Measurements from ENCODE around the gene IRX5. TPM values are rescaled to one million over a fixed set of nuclear protein-coding genes. Genes with fewer than 3 reads are reported as not detected.

IRX5 gene
- polyA plus RNA-seq, 3 donors: 0.15 TPM; not detected in 2

GRCh38 chr16:54921206-54921824, 9.3 kb upstream of the IRX5 start:
- no peaks in the 10 kb centered on the region for H3K4me1 Mint-ChIP-seq
- no peaks in the 10 kb centered on the region for H3K9me3 ChIP-seq (replicated peaks in 1 of 2; ENCODE audit: control insufficient read depth in 1 of 2, insufficient read depth in 1 of 2, low read length in 2 of 2)
- H3K4me3 ChIP-seq (replicated peaks in 1 of 3; ENCODE audit: low read depth in 2 of 3, low read length in 3 of 3): no peak overlapping the region
- TF ChIP-seq CTCF (IDR thresholded peaks at IDR 0.05): no peak
- no peak overlapping the region for H3K27ac ChIP-seq (ENCODE audit: low read depth in 1 of 2, low read length in 2 of 2)
- H3K4me1 ChIP-seq (ENCODE audit: control insufficient read depth in 1 of 2, insufficient read depth in 2 of 2, low read length in 2 of 2): no peaks in the 10 kb centered on the region
- H3K27ac Mint-ChIP-seq: no peak overlapping the region
- H3K4me3 Mint-ChIP-seq: peak overlapping the region in 1 of 2 donors; percentile 9
- H3K9ac ChIP-seq (ENCODE audit: insufficient read depth, low read length, poor library complexity, severe bottlenecking): no peak overlapping the region
- no peak for DNase-seq
- H3K36me3 Mint-ChIP-seq: peaks cover 0 to 2% of the 10 kb centered on the region in 2 donors
- H2AFZ ChIP-seq (ENCODE audit: insufficient read depth, low read depth, low read length, poor library complexity, severe bottlenecking): no peak overlapping the region
- peaks cover 32 to 41% of the 10 kb centered on the region in 2 donors for H3K27me3 ChIP-seq (ENCODE audit: control insufficient read depth in 2 of 2, insufficient read depth in 2 of 2, low read length in 2 of 2)
- H3K9me3 Mint-ChIP-seq: no peaks in the 10 kb centered on the region
- peaks cover 19 to 24% (median 20%) of the 10 kb centered on the region in 3 donors for H3K27me3 Mint-ChIP-seq (ENCODE audit: low read depth in 3 of 3)
- H3K79me2 ChIP-seq (ENCODE audit: insufficient read depth, low read length): no peaks in the 10 kb centered on the region
- WGBS (ENCODE audit: insufficient coverage): no CpG with 5 or more reads among the region's 3 CpGs
- no peaks in the 10 kb centered on the region for H3K36me3 ChIP-seq (replicated peaks in 1 of 2; ENCODE audit: control insufficient read depth in 1 of 2, insufficient read depth in 2 of 2, low read length in 2 of 2)
- intact Hi-C loops (cut with micrococcal nuclease): no loop called here
- no peaks in the 10 kb centered on the region for H4K20me1 ChIP-seq (ENCODE audit: insufficient read depth, low read length)
- H3K4me2 ChIP-seq (replicated peaks; ENCODE audit: extremely low read depth, low read length, poor library complexity, severe bottlenecking): no peak overlapping the region

GRCh38 chr16:54923055-54923473, 7.6 kb upstream of the IRX5 start:
- Mint-ChIP-seq H3K36me3 (peaks cover 8 to 12% of the 10 kb centered on the region in 2 donors), H3K4me3 (no peak overlapping the region), H3K27me3 (ENCODE audit: low read depth in 3 of 3) (peaks cover 37 to 38% (median 37%) of the 10 kb centered on the region in 3 donors), H3K4me1 (peaks cover 8% of the 10 kb centered on the region), H3K9me3 (peaks cover 0 to 14% (median 2%) of the 10 kb centered on the region in 7 donors), H3K27ac (no peak overlapping the region)
- Histone ChIP-seq H3K27ac (ENCODE audit: low read depth in 1 of 2, low read length in 2 of 2) (no peak overlapping the region), H3K4me1 (ENCODE audit: control insufficient read depth in 1 of 2, insufficient read depth in 2 of 2, low read length in 2 of 2) (peaks cover 5 to 7% of the 10 kb centered on the region in 2 donors), H3K27me3 (ENCODE audit: control insufficient read depth in 2 of 2, insufficient read depth in 2 of 2, low read length in 2 of 2) (peaks cover 50 to 58% of the 10 kb centered on the region in 2 donors), H3K4me2 (replicated peaks; ENCODE audit: extremely low read depth, low read length, poor library complexity, severe bottlenecking) (no peak overlapping the region), H3K79me2 (ENCODE audit: insufficient read depth, low read length) (no peaks in the 10 kb centered on the region), H2AFZ (ENCODE audit: insufficient read depth, low read depth, low read length, poor library complexity, severe bottlenecking) (no peak overlapping the region), H3K9me3 (replicated peaks in 1 of 2; ENCODE audit: control insufficient read depth in 1 of 2, insufficient read depth in 1 of 2, low read length in 2 of 2) (no peaks in the 10 kb centered on the region), H3K4me3 (replicated peaks in 1 of 3; ENCODE audit: low read depth in 2 of 3, low read length in 3 of 3) (no peak overlapping the region), H3K36me3 (replicated peaks in 1 of 2; ENCODE audit: control insufficient read depth in 1 of 2, insufficient read depth in 2 of 2, low read length in 2 of 2) (no peaks in the 10 kb centered on the region), H4K20me1 (ENCODE audit: insufficient read depth, low read length) (no peaks in the 10 kb centered on the region), H3K9ac (ENCODE audit: insufficient read depth, low read length, poor library complexity, severe bottlenecking) (no peak overlapping the region)
- DNase-seq: no peak
- TF ChIP-seq CTCF (IDR thresholded peaks at IDR 0.05): no peak
- 88% methylated on average over 1 of the region's 4 CpGs for WGBS (ENCODE audit: insufficient coverage)
- intact Hi-C loops (cut with micrococcal nuclease): no loop called here
